AG10803 (cell line): ENCODE measurements around the gene TACR2.

Experiments used
- DNase-seq: peaks from one replicate; pipeline ENCODE4 v3.0.0; 2010; ENCODE audit warnings: low read depth
- H3K4me3 ChIP-seq: 2 replicates; pipeline ENCODE4 v1.5.1; 2011; ENCODE audit warnings: mild to moderate bottlenecking, low read length, control low read depth
- CTCF ChIP-seq: conservative IDR thresholded peaks from 2 replicates; pipeline ENCODE4 v1.5.1; 2011; ENCODE audit warnings: mild to moderate bottlenecking, low read length, control low read depth, inconsistent platforms

The TACR2 gene

GRCh38 chr10:69412232-69412790 lies 4.4 kb downstream of the TACR2 start:
- no peak for TF ChIP-seq CTCF
- no peak for DNase-seq
- H3K4me3 ChIP-seq: no peak overlapping the region

- TF ChIP-seq CTCF: no peak
- H3K4me3 ChIP-seq: no peak overlapping the region
- DNase-seq: no peak
Measured at GRCh38 chr10:69411476-69411875, 5.2 kb downstream of the TACR2 start.

- no peak for TF ChIP-seq CTCF
- no peak overlapping the region for H3K4me3 ChIP-seq
- no peak for DNase-seq
Measured at GRCh38 chr10:69410487-69410886, 6.2 kb downstream of the TACR2 start.

- no peak overlapping the region for H3K4me3 ChIP-seq
- TF ChIP-seq CTCF: no peak
- DNase-seq: peak; percentile 30
Measured at GRCh38 chr10:69409968-69410367, 6.8 kb downstream of the TACR2 start.

GRCh38 chr10:69409176-69409495 lies 7.6 kb downstream of the TACR2 start:
- H3K4me3 ChIP-seq: peak overlapping the region; percentile 50
- no peak for DNase-seq
- no peak for TF ChIP-seq CTCF

- peak; percentile 63 for TF ChIP-seq CTCF
- DNase-seq: peak; percentile 94
- H3K4me3 ChIP-seq: peak overlapping the region; percentile 50
Measured at GRCh38 chr10:69408318-69409175, 8.2 kb downstream of the TACR2 start.
